GM12878 (cell line): ENCODE results near the gene POLRMT. TPM values are rescaled to one million over a fixed set of nuclear protein-coding genes. Genes with fewer than 3 reads are reported as not detected.
A peak's percentile ranks its signal among the peaks of the same experiment; 100 is the strongest.

Experiments used
- ATF7 ChIP-seq: fragments of 450-650 bp; IDR thresholded peaks from 2 replicates; pipeline ENCODE4 v1.6.1; 2016; ENCODE audit warnings: low read depth, mild to moderate bottlenecking
- BACH1 ChIP-seq: fragments of 450-650 bp; IDR thresholded peaks from 2 replicates; pipeline ENCODE4 v1.6.1; 2017; ENCODE audit warnings: mild to moderate bottlenecking, borderline replicate concordance
- BHLHE40 ChIP-seq, 2 experiments: fragments of 450-650 bp in 1 of 2; IDR thresholded peaks; 2 replicates each; pipeline ENCODE4 v1.6.1; 2011 to 2017; ENCODE audit warnings: low read depth in 2 of 2, borderline replicate concordance in 1 of 2, improper control_type of control experiment in 1 of 2, low read length in 1 of 2, mild to moderate bottlenecking in 1 of 2
- EZH2 ChIP-seq: IDR thresholded peaks from 2 replicates; pipeline ENCODE4 v1.6.1; 2012; ENCODE audit warnings: low read depth, mild to moderate bottlenecking, control low read depth, inconsistent platforms, low read length, borderline replicate concordance; ENCODE audit not compliant: control insufficient read depth
- FOXK2 ChIP-seq: fragments of 450-650 bp; IDR thresholded peaks from 2 replicates; pipeline ENCODE4 v1.6.1; 2017; ENCODE audit warnings: mild to moderate bottlenecking, moderate library complexity
- GATAD2B ChIP-seq: fragments of 450-650 bp; conservative IDR thresholded peaks from 2 replicates; pipeline ENCODE4 v1.6.1; 2017; ENCODE audit warnings: low read depth, mild to moderate bottlenecking, moderate library complexity
- MTA3 ChIP-seq: IDR thresholded peaks from 2 replicates; pipeline ENCODE4 v1.6.1; 2012; ENCODE audit warnings: low read length, inconsistent platforms, borderline replicate concordance
- MYC ChIP-seq: IDR thresholded peaks from 2 replicates; pipeline ENCODE4 v1.6.1; 2011; ENCODE audit warnings: mild to moderate bottlenecking, low read length, moderate library complexity, inconsistent platforms; ENCODE audit not compliant: insufficient read depth, insufficient replicate concordance, insufficient read length, severe bottlenecking
- NBN ChIP-seq: fragments of 450-650 bp; IDR thresholded peaks from 2 replicates; pipeline ENCODE4 v1.6.1; 2016
- SIN3A ChIP-seq: IDR thresholded peaks from 2 replicates; pipeline ENCODE4 v1.6.1; 2012; ENCODE audit warnings: low read depth, low read length, improper control_type of control experiment
- SMAD1 ChIP-seq: fragments of 450-650 bp; IDR thresholded peaks from 2 replicates; pipeline ENCODE4 v1.6.1; 2018; ENCODE audit warnings: mild to moderate bottlenecking, low read depth; ENCODE audit not compliant: partially characterized antibody
- TARDBP ChIP-seq: IDR thresholded peaks from 2 replicates; pipeline ENCODE4 v1.6.1; 2016; ENCODE audit warnings: borderline replicate concordance
- TCF12 ChIP-seq: IDR thresholded peaks from 2 replicates; pipeline ENCODE4 v1.6.1; 2011; ENCODE audit warnings: low read depth, mild to moderate bottlenecking, low read length
- YY1 ChIP-seq: IDR thresholded peaks from 2 replicates; pipeline ENCODE4 v1.6.1; 2011; ENCODE audit warnings: low read depth, mild to moderate bottlenecking, low read length
- ZNF384 ChIP-seq: IDR thresholded peaks from 2 replicates; pipeline ENCODE4 v1.6.1; 2012; ENCODE audit warnings: low read depth, mild to moderate bottlenecking, low read length, improper control_type of control experiment, borderline replicate concordance
- polyA plus RNA-seq, 11 experiments: library from polyadenylated mRNA; depleted of rRNA in 4 of 11; unstranded in 6 of 11; stranded (reverse) in 5 of 11; fragments of >200 nt; fragmentation: Nextera tagmentation in 4 of 11; fragmentation: Illumina TruSeq in 1 of 11; extraction: Ambion mirVana in 4 of 11; extraction: Trizol in 1 of 11; gene quantifications; 1 replicate in 1 of 11; 2 replicates in 10 of 11; pipeline versions ENCODE4 v1.2.1 to v1.2.3, GENCODE V29; 2011 to 2016; ENCODE audit warnings: inconsistent platforms in 2 of 11, missing spikeins in 2 of 11, low read depth in 1 of 11
- total RNA-seq, 4 experiments: library from RNA; depleted of rRNA in 3 of 4; stranded (reverse); fragments of >200 nt in 3 of 4; fragmentation: Illumina TruSeq in 1 of 4; extraction: Trizol in 1 of 4; gene quantifications; 2 replicates each; pipeline versions ENCODE4 v1.2.1 to v1.2.3, GENCODE V29; 2013 to 2021
- TF ChIP-seq, protein P1 (sequence below): fragments of 450-650 bp; conservative IDR thresholded peaks from 2 replicates; pipeline ENCODE4 v1.6.1; 2017; ENCODE audit warnings: mild to moderate bottlenecking, moderate library complexity
- TF ChIP-seq, protein P2 (sequence below): fragments of 450-650 bp; IDR thresholded peaks from 2 replicates; pipeline ENCODE4 v1.6.1; 2017; ENCODE audit warnings: mild to moderate bottlenecking, moderate library complexity
- TF ChIP-seq, protein P3 (sequence below): fragments of 150-350 bp; IDR thresholded peaks from 2 replicates; pipeline ENCODE4 v1.6.1; 2016; ENCODE audit warnings: low read depth, low read length
- TF ChIP-seq, protein P4 (sequence below): IDR thresholded peaks from 2 replicates; pipeline ENCODE4 v1.6.1; 2011; ENCODE audit warnings: low read depth, mild to moderate bottlenecking, low read length, moderate library complexity, borderline replicate concordance; ENCODE audit errors: extremely low read depth

The POLRMT gene
- total and polyA plus RNA-seq, 10 of the 15 experiments (the other 5 are each of a cell fraction or from before 2014, with no cell fraction given), result 9.9 to 57.6 (median 34.6) TPM

DNA sequence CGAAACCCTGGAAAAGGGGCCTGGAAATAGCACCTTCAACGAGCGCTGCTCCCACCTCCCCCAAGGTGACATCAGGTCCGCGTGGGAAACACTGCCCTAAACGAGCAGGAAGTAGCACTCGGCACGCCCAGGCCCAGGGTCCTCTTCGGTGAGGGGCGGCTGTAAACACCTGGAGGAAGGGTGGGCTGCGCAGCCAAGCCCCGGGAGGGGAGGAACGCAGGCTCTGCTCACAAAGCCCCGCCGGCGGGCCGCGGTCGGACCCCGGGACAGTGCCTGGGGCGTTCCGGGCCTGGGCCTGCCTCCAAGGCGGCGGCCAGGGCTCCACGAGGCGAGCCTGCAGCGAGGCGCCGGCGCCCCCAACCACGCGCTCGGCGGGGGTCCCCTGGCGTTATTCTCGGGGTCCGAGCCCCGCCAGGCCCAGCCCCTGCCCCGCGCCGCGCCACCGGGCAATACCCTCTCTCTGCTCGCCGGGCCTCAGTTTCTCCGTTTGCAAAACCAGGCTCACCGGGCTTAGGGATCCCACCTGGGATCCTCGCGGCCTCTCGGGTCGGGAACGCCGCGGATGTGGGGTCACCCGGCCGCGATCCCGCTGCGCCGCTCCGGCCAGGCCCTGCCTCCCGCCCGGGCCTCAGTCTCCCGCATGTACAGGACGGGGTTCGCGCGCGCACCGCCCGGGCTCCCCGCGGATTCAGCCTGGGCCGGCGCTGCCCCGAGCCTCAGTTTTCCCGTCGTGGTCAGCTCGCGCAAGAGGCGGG lies 29.0 kb upstream of the POLRMT start (continued):
- TF ChIP-seq, protein P1, sequence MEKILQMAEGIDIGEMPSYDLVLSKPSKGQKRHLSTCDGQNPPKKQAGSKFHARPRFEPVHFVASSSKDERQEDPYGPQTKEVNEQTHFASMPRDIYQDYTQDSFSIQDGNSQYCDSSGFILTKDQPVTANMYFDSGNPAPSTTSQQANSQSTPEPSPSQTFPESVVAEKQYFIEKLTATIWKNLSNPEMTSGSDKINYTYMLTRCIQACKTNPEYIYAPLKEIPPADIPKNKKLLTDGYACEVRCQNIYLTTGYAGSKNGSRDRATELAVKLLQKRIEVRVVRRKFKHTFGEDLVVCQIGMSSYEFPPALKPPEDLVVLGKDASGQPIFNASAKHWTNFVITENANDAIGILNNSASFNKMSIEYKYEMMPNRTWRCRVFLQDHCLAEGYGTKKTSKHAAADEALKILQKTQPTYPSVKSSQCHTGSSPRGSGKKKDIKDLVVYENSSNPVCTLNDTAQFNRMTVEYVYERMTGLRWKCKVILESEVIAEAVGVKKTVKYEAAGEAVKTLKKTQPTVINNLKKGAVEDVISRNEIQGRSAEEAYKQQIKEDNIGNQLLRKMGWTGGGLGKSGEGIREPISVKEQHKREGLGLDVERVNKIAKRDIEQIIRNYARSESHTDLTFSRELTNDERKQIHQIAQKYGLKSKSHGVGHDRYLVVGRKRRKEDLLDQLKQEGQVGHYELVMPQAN, result 0 out of 2 replicates have a peak, but pooled peaks have one; percentile 56
- TF ChIP-seq, protein P2, sequence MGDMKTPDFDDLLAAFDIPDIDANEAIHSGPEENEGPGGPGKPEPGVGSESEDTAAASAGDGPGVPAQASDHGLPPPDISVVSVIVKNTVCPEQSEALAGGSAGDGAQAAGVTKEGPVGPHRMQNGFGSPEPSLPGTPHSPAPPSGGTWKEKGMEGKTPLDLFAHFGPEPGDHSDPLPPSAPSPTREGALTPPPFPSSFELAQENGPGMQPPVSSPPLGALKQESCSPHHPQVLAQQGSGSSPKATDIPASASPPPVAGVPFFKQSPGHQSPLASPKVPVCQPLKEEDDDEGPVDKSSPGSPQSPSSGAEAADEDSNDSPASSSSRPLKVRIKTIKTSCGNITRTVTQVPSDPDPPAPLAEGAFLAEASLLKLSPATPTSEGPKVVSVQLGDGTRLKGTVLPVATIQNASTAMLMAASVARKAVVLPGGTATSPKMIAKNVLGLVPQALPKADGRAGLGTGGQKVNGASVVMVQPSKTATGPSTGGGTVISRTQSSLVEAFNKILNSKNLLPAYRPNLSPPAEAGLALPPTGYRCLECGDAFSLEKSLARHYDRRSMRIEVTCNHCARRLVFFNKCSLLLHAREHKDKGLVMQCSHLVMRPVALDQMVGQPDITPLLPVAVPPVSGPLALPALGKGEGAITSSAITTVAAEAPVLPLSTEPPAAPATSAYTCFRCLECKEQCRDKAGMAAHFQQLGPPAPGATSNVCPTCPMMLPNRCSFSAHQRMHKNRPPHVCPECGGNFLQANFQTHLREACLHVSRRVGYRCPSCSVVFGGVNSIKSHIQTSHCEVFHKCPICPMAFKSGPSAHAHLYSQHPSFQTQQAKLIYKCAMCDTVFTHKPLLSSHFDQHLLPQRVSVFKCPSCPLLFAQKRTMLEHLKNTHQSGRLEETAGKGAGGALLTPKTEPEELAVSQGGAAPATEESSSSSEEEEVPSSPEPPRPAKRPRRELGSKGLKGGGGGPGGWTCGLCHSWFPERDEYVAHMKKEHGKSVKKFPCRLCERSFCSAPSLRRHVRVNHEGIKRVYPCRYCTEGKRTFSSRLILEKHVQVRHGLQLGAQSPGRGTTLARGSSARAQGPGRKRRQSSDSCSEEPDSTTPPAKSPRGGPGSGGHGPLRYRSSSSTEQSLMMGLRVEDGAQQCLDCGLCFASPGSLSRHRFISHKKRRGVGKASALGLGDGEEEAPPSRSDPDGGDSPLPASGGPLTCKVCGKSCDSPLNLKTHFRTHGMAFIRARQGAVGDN, result 0 out of 2 replicates have a peak, but pooled peaks have one; percentile 40
- TF ChIP-seq MYC (peak; percentile 40), NBN (0 out of 2 replicates have a peak, but pooled peaks have one; percentile 5), FOXK2 (peak; percentile 51), ATF7 (0 out of 2 replicates have a peak, but pooled peaks have one; percentile 43), EZH2 (no peak), GATAD2B (0 out of 2 replicates have a peak, but pooled peaks have one; percentile 48), TCF12 (0 out of 2 replicates have a peak, but pooled peaks have one; percentile 19), MTA3 (no peak), TARDBP (no peak), BHLHE40 (IDR thresholded peaks at IDR 0.05; ENCODE audit: borderline replicate concordance in 1 of 2, low read depth in 2 of 2, low read length in 1 of 2) (peak in 1 of 2 experiments; percentile 59; a peak in 2 of 4 replicates), SMAD1 (no peak), SIN3A (peak; percentile 74), BACH1 (peak; percentile 27; the same call in 1 of the 2 replicates), YY1 (0 out of 2 replicates have a peak, but pooled peaks have one; percentile 14), ZNF384 (no peak)
- TF ChIP-seq, protein P3, sequence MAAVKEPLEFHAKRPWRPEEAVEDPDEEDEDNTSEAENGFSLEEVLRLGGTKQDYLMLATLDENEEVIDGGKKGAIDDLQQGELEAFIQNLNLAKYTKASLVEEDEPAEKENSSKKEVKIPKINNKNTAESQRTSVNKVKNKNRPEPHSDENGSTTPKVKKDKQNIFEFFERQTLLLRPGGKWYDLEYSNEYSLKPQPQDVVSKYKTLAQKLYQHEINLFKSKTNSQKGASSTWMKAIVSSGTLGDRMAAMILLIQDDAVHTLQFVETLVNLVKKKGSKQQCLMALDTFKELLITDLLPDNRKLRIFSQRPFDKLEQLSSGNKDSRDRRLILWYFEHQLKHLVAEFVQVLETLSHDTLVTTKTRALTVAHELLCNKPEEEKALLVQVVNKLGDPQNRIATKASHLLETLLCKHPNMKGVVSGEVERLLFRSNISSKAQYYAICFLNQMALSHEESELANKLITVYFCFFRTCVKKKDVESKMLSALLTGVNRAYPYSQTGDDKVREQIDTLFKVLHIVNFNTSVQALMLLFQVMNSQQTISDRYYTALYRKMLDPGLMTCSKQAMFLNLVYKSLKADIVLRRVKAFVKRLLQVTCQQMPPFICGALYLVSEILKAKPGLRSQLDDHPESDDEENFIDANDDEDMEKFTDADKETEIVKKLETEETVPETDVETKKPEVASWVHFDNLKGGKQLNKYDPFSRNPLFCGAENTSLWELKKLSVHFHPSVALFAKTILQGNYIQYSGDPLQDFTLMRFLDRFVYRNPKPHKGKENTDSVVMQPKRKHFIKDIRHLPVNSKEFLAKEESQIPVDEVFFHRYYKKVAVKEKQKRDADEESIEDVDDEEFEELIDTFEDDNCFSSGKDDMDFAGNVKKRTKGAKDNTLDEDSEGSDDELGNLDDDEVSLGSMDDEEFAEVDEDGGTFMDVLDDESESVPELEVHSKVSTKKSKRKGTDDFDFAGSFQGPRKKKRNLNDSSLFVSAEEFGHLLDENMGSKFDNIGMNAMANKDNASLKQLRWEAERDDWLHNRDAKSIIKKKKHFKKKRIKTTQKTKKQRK, result no peak
- TF ChIP-seq, protein P4, sequence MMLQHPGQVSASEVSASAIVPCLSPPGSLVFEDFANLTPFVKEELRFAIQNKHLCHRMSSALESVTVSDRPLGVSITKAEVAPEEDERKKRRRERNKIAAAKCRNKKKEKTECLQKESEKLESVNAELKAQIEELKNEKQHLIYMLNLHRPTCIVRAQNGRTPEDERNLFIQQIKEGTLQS, result no peak
